ENCODE measurements around the gene KRT25. TPM values are rescaled to one million over a fixed set of nuclear protein-coding genes. Genes with fewer than 3 reads are reported as not detected.
"Not testable (repeated sequence)": the region's sequence is repeated elsewhere in the genome, so short reads cannot be mapped to it uniquely, and the experiment has no call there.

KRT25 gene
- total RNA-seq, 1 donor = not detected

- TF ChIP-seq CTCF (IDR thresholded peaks at IDR 0.05; ENCODE audit: extremely low read depth, low read depth, low read length) = no peak
Observed at GRCh38 chr17:40760105-40761016, 5.2 kb upstream of the KRT25 start.

GRCh38 chr17:40753804-40754203 lies 1.3 kb downstream of the KRT25 start:
- Histone ChIP-seq H3K36me3 (ENCODE audit: insufficient read depth, low read length) (no peaks in the 10 kb centered on the region), H2AFZ (ENCODE audit: low read length) (no peak overlapping the region), H3K27me3 (ENCODE audit: insufficient read depth, low read length) (peaks cover 28% of the 10 kb centered on the region), H3K4me1 (ENCODE audit: insufficient read depth, low read length) (no peaks in the 10 kb centered on the region), H3K4me2 (ENCODE audit: insufficient read depth, low read length) (no peak overlapping the region), H4K20me1 (ENCODE audit: insufficient read depth, low read length) (no peaks in the 10 kb centered on the region), H3K9me3 (ENCODE audit: low read depth, low read length) (no peaks in the 10 kb centered on the region), H3K79me2 (ENCODE audit: insufficient read depth, low read length) (no peaks in the 10 kb centered on the region), H3K27ac (ENCODE audit: low read depth, low read length) (no peak overlapping the region), H3K4me3 (ENCODE audit: insufficient read depth, low read length) (no peak overlapping the region)
- no peak for DNase-seq (ENCODE audit: insufficient read length, low spot score, missing footprints)
- TF ChIP-seq CTCF (IDR thresholded peaks at IDR 0.05; ENCODE audit: extremely low read depth, low read depth, low read length) = no peak

More at GRCh38 chr17:40760105-40761016, 5.2 kb upstream of the KRT25 start:
- H3K36me3 ChIP-seq (ENCODE audit: insufficient read depth, low read length) = no peaks in the 10 kb centered on the region
- no peaks in the 10 kb centered on the region for H3K4me1 ChIP-seq (ENCODE audit: insufficient read depth, low read length)
- H3K79me2 ChIP-seq (ENCODE audit: insufficient read depth, low read length) = no peaks in the 10 kb centered on the region
- no peak overlapping the region for H3K27ac ChIP-seq (ENCODE audit: low read depth, low read length)
- H3K4me3 ChIP-seq (ENCODE audit: insufficient read depth, low read length) = no peak overlapping the region
- H3K4me2 ChIP-seq (ENCODE audit: insufficient read depth, low read length) = no peak overlapping the region
- H3K9me3 ChIP-seq (ENCODE audit: low read depth, low read length) = peaks cover 12% of the 10 kb centered on the region
- DNase-seq (ENCODE audit: insufficient read length, low spot score, missing footprints) = no peak
- H2AFZ ChIP-seq (ENCODE audit: low read length) = no peak overlapping the region
- no peaks in the 10 kb centered on the region for H4K20me1 ChIP-seq (ENCODE audit: insufficient read depth, low read length)
- peaks cover 4% of the 10 kb centered on the region for H3K27me3 ChIP-seq (ENCODE audit: insufficient read depth, low read length)

- H3K36me3 ChIP-seq (ENCODE audit: insufficient read depth, low read length) = no peaks in the 10 kb centered on the region
- H4K20me1 ChIP-seq (ENCODE audit: insufficient read depth, low read length) = no peaks in the 10 kb centered on the region
- no peaks in the 10 kb centered on the region for H3K9me3 ChIP-seq (ENCODE audit: low read depth, low read length)
- H3K27ac ChIP-seq (ENCODE audit: low read depth, low read length) = no peak overlapping the region
- H3K4me2 ChIP-seq (ENCODE audit: insufficient read depth, low read length) = no peak overlapping the region
- no peak overlapping the region for H2AFZ ChIP-seq (ENCODE audit: low read length)
- H3K79me2 ChIP-seq (ENCODE audit: insufficient read depth, low read length) = no peaks in the 10 kb centered on the region
- DNase-seq (ENCODE audit: insufficient read length, low spot score, missing footprints) = no peak
- peaks cover 36% of the 10 kb centered on the region for H3K27me3 ChIP-seq (ENCODE audit: insufficient read depth, low read length)
- no peak for TF ChIP-seq CTCF (IDR thresholded peaks at IDR 0.05; ENCODE audit: extremely low read depth, low read depth, low read length)
- H3K4me3 ChIP-seq (ENCODE audit: insufficient read depth, low read length) = no peak overlapping the region
- no peaks in the 10 kb centered on the region for H3K4me1 ChIP-seq (ENCODE audit: insufficient read depth, low read length)
Observed at GRCh38 chr17:40751065-40751464, 4.1 kb downstream of the KRT25 start.

GRCh38 chr17:40750391-40750790 lies 4.7 kb downstream of the KRT25 start:
- Histone ChIP-seq H3K36me3 (ENCODE audit: insufficient read depth, low read length) (no peaks in the 10 kb centered on the region), H3K4me2 (ENCODE audit: insufficient read depth, low read length) (no peak overlapping the region), H2AFZ (ENCODE audit: low read length) (no peak overlapping the region), H3K79me2 (ENCODE audit: insufficient read depth, low read length) (no peaks in the 10 kb centered on the region), H3K4me1 (ENCODE audit: insufficient read depth, low read length) (no peaks in the 10 kb centered on the region), H3K27ac (ENCODE audit: low read depth, low read length) (no peak overlapping the region), H4K20me1 (ENCODE audit: insufficient read depth, low read length) (no peaks in the 10 kb centered on the region), H3K9me3 (ENCODE audit: low read depth, low read length) (no peaks in the 10 kb centered on the region), H3K27me3 (ENCODE audit: insufficient read depth, low read length) (peaks cover 41% of the 10 kb centered on the region), H3K4me3 (ENCODE audit: insufficient read depth, low read length) (no peak overlapping the region)
- DNase-seq (ENCODE audit: insufficient read length, low spot score, missing footprints) = no peak
- TF ChIP-seq CTCF (IDR thresholded peaks at IDR 0.05; ENCODE audit: extremely low read depth, low read depth, low read length) = no peak

- H3K27ac ChIP-seq (ENCODE audit: low read depth, low read length); H3K4me2 ChIP-seq (ENCODE audit: insufficient read depth, low read length); H3K4me3 ChIP-seq (ENCODE audit: insufficient read depth, low read length); H3K36me3 ChIP-seq (ENCODE audit: insufficient read depth, low read length); H3K9me3 ChIP-seq (ENCODE audit: low read depth, low read length); H4K20me1 ChIP-seq (ENCODE audit: insufficient read depth, low read length); H3K79me2 ChIP-seq (ENCODE audit: insufficient read depth, low read length); H2AFZ ChIP-seq (ENCODE audit: low read length); H3K4me1 ChIP-seq (ENCODE audit: insufficient read depth, low read length); DNase-seq (ENCODE audit: insufficient read length, low spot score, missing footprints): not testable (repeated sequence)
- peaks cover 36% of the 10 kb centered on the region for H3K27me3 ChIP-seq (ENCODE audit: insufficient read depth, low read length)
Observed at GRCh38 chr17:40748666-40749065, 6.5 kb downstream of the KRT25 start.

Data from osteoblast (primary cell).